Stimulated activated CD4-positive, alpha-beta T cell treated with anti-CD3 and anti-CD28 coated beads, Interleukin-4, amount 100 ng/mL, for 24 hours (primary cell): ENCODE measurements around the gene KRT222.

Source experiments
- DNase-seq: peaks from one replicate; pipeline ENCODE4 v3.0.0-alpha.2; 2020

KRT222 gene

GRCh38 chr17:40648384-40648968 lies 16.5 kb downstream of the KRT222 start:
- no peak for DNase-seq

- DNase-seq, result peak; percentile 70
Observed at GRCh38 chr17:40647624-40648383, 17.2 kb downstream of the KRT222 start, which contains the start of gene SMARCE1. SMARCE1 (minus strand) TSS chr17:40647818; CDS start chr17:40645802, 2,016 bp downstream.

- DNase-seq, result peak; percentile 39
Observed at GRCh38 chr17:40646791-40647623, 18.0 kb downstream of the KRT222 start.

GRCh38 chr17:40645943-40646342 lies 19.0 kb downstream of the KRT222 start:
- DNase-seq, result no peak

- no peak for DNase-seq
Observed at GRCh38 chr17:40645291-40645690, 19.7 kb downstream of the KRT222 start.

GRCh38 chr17:40637931-40638330 lies 27.0 kb downstream of the KRT222 start:
- DNase-seq, result no peak

- DNase-seq, result no peak
Observed at GRCh38 chr17:40633871-40634270, 31.1 kb downstream of the KRT222 start.

GRCh38 chr17:40632216-40632615 lies 32.8 kb downstream of the KRT222 start:
- DNase-seq, result no peak

GRCh38 chr17:40629842-40630241 lies 35.1 kb downstream of the KRT222 start:
- DNase-seq, result no peak

GRCh38 chr17:40625311-40625710 lies 39.7 kb downstream of the KRT222 start:
- DNase-seq, result no peak

GRCh38 chr17:40623419-40624210 lies 41.4 kb downstream of the KRT222 start:
- DNase-seq, result no peak

- no peak for DNase-seq
Observed at GRCh38 chr17:40622509-40622928, 42.5 kb downstream of the KRT222 start.

- DNase-seq, result no peak
Observed at GRCh38 chr17:40621578-40621977, 43.4 kb downstream of the KRT222 start.

- DNase-seq, result no peak
Observed at GRCh38 chr17:40621019-40621418, 44.0 kb downstream of the KRT222 start.

- DNase-seq, result no peak
Observed at GRCh38 chr17:40618754-40619625, 46.0 kb downstream of the KRT222 start.

- no peak for DNase-seq
Observed at GRCh38 chr17:40617678-40618240, 47.2 kb downstream of the KRT222 start.

- no peak for DNase-seq
Observed at GRCh38 chr17:40616592-40616991, 48.4 kb downstream of the KRT222 start.

GRCh38 chr17:40615841-40616476 lies 49.0 kb downstream of the KRT222 start:
- DNase-seq, result no peak

- peak; percentile 52 for DNase-seq
Observed at GRCh38 chr17:40615068-40615840, 49.7 kb downstream of the KRT222 start.
